Measurements from ENCODE around the gene ARHGAP6.

DNA sequence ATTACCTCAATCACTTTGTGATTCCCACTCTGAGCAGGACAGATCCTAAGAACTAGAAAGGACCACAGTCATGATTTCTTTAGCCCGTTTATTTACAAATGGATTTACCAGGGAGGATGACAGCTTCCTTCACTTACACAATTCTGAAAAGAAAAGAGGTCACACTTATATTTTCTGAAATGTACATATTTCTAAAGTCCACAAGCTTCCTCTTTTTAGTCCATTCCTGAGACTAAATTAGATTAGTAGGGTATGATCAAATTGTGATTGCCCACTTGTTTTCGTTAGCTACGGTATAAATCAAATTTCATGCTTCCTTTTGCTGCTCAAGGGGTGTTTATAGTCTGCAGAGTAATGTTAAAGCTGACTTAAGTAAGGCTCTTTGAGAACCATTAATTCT lies 380.1 kb downstream of the ARHGAP6 start:
- TF ChIP-seq POLR2A (IDR thresholded peaks at IDR 0.05; ENCODE audit: low read depth, low read length) (no peak), MAFK (IDR thresholded peaks at IDR 0.05; ENCODE audit: low read depth, low read length) (no peak), SMC3 (IDR thresholded peaks at IDR 0.05; ENCODE audit: low read depth, low read length) (no peak), MXI1 (IDR thresholded peaks at IDR 0.05; ENCODE audit: borderline replicate concordance, low read depth, low read length) (no peak), CEBPB (IDR thresholded peaks at IDR 0.05; ENCODE audit: low read depth, low read length) (no peak), RFX5 (IDR thresholded peaks at IDR 0.05; ENCODE audit: low read depth, low read length) (no peak), RCOR1 (IDR thresholded peaks at IDR 0.05; ENCODE audit: insufficient replicate concordance, low read length) (no peak), FOS (IDR thresholded peaks at IDR 0.05; ENCODE audit: low read depth, low read length) (no peak), RAD21 (IDR thresholded peaks at IDR 0.05; ENCODE audit: low read length) (no peak), BHLHE40 (IDR thresholded peaks at IDR 0.05; ENCODE audit: low read depth, low read length) (no peak)
- TF ChIP-seq, protein P1, sequence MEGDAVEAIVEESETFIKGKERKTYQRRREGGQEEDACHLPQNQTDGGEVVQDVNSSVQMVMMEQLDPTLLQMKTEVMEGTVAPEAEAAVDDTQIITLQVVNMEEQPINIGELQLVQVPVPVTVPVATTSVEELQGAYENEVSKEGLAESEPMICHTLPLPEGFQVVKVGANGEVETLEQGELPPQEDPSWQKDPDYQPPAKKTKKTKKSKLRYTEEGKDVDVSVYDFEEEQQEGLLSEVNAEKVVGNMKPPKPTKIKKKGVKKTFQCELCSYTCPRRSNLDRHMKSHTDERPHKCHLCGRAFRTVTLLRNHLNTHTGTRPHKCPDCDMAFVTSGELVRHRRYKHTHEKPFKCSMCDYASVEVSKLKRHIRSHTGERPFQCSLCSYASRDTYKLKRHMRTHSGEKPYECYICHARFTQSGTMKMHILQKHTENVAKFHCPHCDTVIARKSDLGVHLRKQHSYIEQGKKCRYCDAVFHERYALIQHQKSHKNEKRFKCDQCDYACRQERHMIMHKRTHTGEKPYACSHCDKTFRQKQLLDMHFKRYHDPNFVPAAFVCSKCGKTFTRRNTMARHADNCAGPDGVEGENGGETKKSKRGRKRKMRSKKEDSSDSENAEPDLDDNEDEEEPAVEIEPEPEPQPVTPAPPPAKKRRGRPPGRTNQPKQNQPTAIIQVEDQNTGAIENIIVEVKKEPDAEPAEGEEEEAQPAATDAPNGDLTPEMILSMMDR (conservative IDR thresholded peaks at IDR 0.05; ENCODE audit: low read depth, low read length), result no peak
- TF ChIP-seq, protein P2, sequence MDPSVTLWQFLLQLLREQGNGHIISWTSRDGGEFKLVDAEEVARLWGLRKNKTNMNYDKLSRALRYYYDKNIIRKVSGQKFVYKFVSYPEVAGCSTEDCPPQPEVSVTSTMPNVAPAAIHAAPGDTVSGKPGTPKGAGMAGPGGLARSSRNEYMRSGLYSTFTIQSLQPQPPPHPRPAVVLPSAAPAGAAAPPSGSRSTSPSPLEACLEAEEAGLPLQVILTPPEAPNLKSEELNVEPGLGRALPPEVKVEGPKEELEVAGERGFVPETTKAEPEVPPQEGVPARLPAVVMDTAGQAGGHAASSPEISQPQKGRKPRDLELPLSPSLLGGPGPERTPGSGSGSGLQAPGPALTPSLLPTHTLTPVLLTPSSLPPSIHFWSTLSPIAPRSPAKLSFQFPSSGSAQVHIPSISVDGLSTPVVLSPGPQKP (IDR thresholded peaks at IDR 0.05; ENCODE audit: borderline replicate concordance, low read depth, low read length), result no peak
